Ecto neural progenitor cell (in vitro differentiated cells): ENCODE data around the gene MT2A.
"Not testable (repeated sequence)": the region's sequence is repeated elsewhere in the genome, so short reads cannot be mapped to it uniquely, and the experiment has no call there.

ENCODE experiments used
- DNase-seq: peaks from one replicate; pipeline ENCODE4 v3.0.0-alpha.2; 2018; ENCODE audit warnings: low spot score

MT2A gene

DNA sequence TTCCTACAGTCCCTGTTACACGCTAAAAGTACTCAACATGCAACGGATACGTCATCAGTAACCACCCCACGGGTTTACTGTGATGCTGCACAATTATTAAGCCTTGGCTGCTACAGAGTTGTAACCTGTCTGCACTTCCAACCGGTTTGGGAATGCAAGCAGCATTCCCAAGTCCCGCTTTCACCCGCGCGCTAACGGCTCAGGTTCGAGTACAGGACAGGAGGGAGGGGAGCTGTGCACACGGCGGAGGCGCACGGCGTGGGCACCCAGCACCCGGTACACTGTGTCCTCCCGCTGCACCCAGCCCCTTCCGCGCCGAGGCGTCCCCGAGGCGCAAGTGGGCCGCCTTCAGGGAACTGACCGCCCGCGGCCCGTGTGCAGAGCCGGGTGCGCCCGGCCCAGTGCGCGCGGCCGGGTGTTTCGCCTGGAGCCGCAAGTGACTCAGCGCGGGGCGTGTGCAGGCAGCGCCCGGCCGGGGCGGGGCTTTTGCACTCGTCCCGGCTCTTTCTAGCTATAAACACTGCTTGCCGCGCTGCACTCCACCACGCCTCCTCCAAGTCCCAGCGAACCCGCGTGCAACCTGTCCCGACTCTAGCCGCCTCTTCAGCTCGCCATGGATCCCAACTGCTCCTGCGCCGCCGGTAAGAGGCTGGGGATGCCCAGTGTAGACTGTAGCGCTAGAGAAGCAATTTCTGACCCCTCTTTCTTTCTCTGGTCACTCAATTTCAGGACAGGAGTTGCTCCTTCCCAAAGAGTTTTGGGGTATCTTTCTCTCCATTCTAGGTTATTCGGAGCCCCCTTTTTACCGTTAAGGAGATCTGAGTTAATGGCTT, at the start of gene MT2A:
MT2A (plus strand) TSS at position 542 of the 833 bp plus-strand sequence; CDS start at position 614, 72 bp downstream.
- peak; percentile 91 for DNase-seq

DNA sequence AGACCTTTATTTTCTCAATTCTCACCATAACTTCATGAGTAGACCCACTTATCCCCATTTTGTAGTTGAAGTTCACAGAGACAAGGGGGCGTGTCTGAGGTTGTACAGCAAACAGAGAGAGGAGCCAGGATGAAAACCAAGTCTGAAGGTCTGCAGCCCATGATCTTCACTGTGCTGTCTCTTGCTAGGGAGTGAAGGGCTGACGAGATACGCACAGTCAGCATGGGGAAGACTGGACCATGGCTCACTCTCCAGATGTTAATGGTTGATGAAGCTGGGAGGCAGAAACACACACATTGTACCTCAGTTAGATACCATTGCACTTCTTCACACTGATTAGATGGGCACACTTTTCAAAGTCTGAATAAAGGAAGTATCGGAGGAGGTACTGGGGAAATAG, 49.3 kb upstream of the MT2A start:
- DNase-seq = no peak

- no peak for DNase-seq
Measured at GRCh38 chr16:56560447-56560846, 47.9 kb upstream of the MT2A start.

GRCh38 chr16:56561126-56561525, 47.3 kb upstream of the MT2A start:
- no peak for DNase-seq

DNA sequence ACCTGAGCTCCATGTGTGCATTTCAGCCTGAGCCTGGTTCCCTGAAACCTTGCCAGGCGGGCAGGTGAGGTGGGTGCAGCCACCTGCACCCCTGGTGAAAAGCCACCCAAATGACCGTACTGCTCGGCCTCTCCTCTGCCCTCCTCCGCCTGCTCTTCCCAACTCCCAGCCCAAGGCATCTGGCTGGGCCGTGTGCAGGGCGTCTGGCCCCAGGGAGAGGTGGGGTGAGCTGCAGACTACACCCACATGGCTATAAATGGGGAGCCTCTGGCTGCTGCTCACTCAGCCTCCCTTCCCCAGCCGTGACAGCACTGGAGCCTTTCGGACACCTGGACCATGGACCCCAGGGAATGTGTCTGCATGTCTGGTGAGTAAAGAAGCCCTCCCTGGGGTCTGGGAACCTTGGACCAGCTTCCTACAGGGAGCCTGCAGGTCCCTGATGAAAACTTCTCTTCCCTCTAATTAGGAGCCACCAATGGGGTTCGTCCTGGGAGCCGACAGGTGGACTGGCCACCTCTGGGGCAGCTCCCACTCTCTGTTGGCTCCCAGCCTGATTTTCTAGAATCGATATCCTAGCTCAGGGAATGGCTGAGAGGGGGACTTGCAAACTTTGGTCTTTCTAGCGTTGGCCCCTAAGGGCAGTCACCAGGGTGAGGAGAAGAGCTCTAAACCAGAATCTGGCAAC, 43.4 kb upstream of the MT2A start, which contains the start of gene MT4:
MT4 (plus strand) TSS at position 281 of the 685 bp plus-strand sequence; CDS start at position 337, 56 bp downstream.
- no peak for DNase-seq

DNA sequence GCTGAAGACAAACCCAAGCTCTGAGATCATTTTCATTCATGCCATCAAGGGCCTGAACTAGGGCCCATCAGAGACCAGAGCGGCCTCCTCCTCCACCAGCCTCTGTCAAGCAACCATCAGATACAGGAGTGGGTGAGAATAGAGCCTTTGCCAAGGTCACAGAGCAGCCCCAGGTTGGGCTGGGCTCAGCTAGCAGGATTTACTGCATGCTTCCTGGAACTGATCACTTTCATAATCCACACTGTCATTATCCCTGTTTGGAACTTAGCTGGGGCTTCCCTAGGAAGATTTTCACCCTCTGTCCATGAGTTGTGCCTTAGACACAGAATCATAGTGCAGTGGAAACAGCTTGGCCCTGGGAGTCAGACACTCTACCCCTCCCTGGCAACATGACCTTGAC, 38.4 kb upstream of the MT2A start:
- DNase-seq = no peak

GRCh38 chr16:56571525-56571924, 36.9 kb upstream of the MT2A start:
- no peak for DNase-seq

- DNase-seq = no peak
Measured at GRCh38 chr16:56574625-56575024, 33.8 kb upstream of the MT2A start.

GRCh38 chr16:56576585-56577299, 31.6 kb upstream of the MT2A start:
- peak; percentile 83 for DNase-seq

DNA sequence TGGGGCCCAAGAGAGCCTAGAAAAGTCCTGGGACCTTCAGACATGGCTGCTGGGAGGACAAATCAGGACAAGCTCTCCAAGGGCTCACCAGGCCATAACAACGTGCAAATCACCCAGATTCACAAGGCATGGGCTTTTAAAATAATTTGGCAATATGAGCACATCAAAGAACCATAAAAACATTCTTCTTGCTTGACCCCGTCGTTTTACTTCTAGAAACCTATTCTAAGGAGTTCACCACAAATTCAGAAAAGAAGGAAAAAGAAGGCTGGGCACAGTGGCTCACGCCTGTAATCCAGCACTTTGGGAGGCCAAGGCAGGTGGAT, 31.1 kb upstream of the MT2A start:
- no peak for DNase-seq

GRCh38 chr16:56580391-56581048, 27.9 kb upstream of the MT2A start:
- DNase-seq = no peak

GRCh38 chr16:56582911-56583310, 25.5 kb upstream of the MT2A start:
- DNase-seq = not testable (repeated sequence)

DNA sequence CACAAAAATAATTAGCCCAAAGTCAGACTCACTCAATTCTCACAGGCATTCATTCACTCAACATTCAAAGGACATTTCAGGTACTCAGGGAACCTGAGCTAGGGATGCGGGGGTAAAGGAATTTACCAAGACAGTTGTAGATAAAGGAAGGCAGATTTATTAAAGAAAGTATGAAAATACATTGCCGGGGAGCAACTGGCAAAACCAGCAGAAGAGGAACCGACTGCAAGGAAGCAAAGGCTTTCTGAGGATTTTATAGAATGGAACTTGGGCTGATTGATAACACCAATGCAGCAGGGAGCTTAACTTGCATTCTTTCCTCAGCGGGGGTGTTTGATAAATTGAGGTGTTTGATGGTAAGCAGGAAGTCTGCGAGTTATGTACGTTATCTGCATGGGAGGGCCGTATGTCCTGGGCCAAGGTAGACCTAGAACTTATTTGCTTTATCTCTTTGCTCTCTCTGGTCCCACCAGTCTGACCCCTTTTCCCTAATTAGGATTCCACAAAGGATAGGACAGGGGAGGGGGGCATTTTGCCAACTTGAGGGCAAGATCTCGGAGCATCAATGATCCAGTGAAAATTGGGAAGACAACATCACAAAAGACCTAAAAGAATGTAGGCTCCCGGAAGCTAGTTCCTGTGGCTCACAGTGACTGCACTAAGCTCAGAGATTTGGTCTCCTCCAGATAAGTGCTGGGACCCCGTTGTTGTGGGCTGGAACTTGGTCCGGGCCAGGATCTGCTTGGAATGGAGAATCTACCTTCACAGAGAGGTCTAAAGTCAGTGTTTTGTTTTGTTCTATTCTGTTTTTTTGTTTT, 24.8 kb upstream of the MT2A start:
- no peak for DNase-seq

DNA sequence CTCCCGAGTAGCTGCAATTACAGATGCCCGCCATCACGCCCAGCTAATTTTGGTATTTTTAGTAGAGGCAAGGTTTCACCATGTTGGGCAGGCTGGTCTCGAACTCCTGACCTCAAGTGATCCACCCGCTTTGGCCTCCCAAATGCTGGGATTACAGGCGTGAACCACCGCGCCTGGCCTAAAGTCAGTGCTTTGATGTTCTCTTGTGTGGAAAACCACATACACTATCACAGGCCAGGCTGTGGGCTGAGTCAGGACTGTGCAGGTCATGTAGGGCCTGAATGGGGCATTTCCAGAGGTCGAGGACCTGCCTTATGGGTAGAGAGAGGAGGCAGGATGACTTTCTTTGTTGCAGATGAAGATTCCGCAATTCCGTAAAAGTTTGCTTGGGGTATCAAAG, 24.1 kb upstream of the MT2A start:
- no peak for DNase-seq

DNA sequence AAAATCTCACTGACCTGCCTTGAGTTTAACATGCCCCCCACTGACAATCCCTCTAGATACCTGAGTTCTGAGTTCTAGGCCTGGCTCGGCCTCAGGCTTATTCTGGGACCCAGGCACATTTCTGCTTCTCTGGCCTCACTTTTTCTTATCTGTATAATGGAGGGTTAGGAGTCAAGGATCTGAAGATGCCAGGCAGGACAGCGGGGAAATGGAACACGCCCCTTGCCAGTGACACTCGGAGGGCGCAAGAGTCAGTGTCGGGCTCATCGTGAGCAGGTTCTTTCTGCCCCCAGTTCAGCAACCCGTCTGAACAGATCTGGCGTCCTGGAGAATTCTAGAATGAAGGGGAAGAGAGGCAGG, 19.6 kb upstream of the MT2A start:
- no peak for DNase-seq

GRCh38 chr16:56589141-56590039, 19.0 kb upstream of the MT2A start, which contains the start of gene MT3:
MT3 (plus strand) TSS chr16:56589528; CDS start chr16:56589591, 63 bp downstream.
- no peak for DNase-seq

GRCh38 chr16:56591377-56592060, 16.9 kb upstream of the MT2A start:
- no peak for DNase-seq

- no peak for DNase-seq
Measured at GRCh38 chr16:56593573-56594291, 14.7 kb upstream of the MT2A start.

DNA sequence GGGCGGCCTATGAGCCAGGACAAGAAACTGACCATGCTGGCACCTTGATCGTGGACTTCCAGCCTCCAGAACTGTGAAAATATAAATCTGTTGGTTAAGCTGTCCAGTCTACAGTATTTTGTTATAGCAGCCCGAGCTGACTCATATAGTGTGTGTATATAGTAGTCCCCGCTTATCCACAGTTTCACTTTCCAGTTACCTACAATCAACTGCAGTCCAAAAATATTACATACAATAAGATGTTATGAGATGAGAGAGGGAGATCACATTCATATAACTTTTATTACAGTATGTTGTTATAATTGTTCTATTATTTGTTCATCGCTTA, 14.1 kb upstream of the MT2A start:
- DNase-seq = no peak
